Stomach smooth muscle (tissue), 2 donors: ENCODE results near the gene ENOX2.
"Not testable (repeated sequence)": the region's sequence is repeated elsewhere in the genome, so short reads cannot be mapped to it uniquely, and the experiment has no call there.

Source experiments
- H3K27ac ChIP-seq: one replicate; pipeline ENCODE4 v1.7.0; 2013; ENCODE audit warnings: mild to moderate bottlenecking, low read length, inconsistent platforms
- H3K27me3 ChIP-seq, 2 donors: one replicate each; pipeline ENCODE4 v1.7.0; 2013; ENCODE audit warnings: low read length in 2 of 2; ENCODE audit not compliant: insufficient read depth in 2 of 2, control insufficient read depth in 1 of 2
- H3K36me3 ChIP-seq, 2 donors: one replicate each; pipeline ENCODE4 v1.7.0; 2013; ENCODE audit warnings: low read length in 2 of 2; ENCODE audit not compliant: control insufficient read depth in 2 of 2, insufficient read depth in 2 of 2
- H3K4me1 ChIP-seq: one replicate; pipeline ENCODE4 v1.7.0; 2013; ENCODE audit warnings: low read length; ENCODE audit not compliant: control insufficient read depth, insufficient read depth
- H3K4me3 ChIP-seq, 2 donors: one replicate each; pipeline ENCODE4 v1.7.0; 2013; ENCODE audit warnings: low read length in 2 of 2
- H3K9ac ChIP-seq, 2 donors: one replicate each; pipeline ENCODE4 v1.7.0; 2013; ENCODE audit warnings: low read length in 2 of 2, mild to moderate bottlenecking in 1 of 2
- H3K9me3 ChIP-seq, 2 donors: one replicate each; pipeline ENCODE4 v1.7.0; 2013; ENCODE audit warnings: low read length in 2 of 2; ENCODE audit not compliant: control insufficient read depth in 2 of 2
- donor health status: healthy.
- donor health status: Pancreatic carcinoma.

ENOX2 gene

GRCh38 chrX:130902783-130903613, at the start of gene ENOX2:
TSS of gene ENOX2 (minus strand) at chrX:130903209. CDS start at chrX:130703216, 199,993 bp downstream.
- Histone ChIP-seq H3K36me3 (no peaks in the 10 kb centered on the region), H3K9me3 (no peaks in the 10 kb centered on the region), H3K27ac (peak within 1 kb of the TSS; percentile 76), H3K4me1 (no peaks in the 10 kb centered on the region), H3K27me3 (peaks cover 0 to 2% of the 10 kb centered on the region in 2 donors), H3K9ac (peak within 1 kb of the TSS; percentile 84), H3K4me3 (peak within 1 kb of the TSS; percentile 67 to 73)

- no peaks in the 10 kb centered on the region for H3K36me3 ChIP-seq
- H3K27ac ChIP-seq, result no peak overlapping the region
- H3K4me3 ChIP-seq, result no peak overlapping the region
- H3K27me3 ChIP-seq, result peaks cover 0 to 9% of the 10 kb centered on the region in 2 donors
- peaks cover 0 to 7% of the 10 kb centered on the region in 2 donors for H3K9me3 ChIP-seq
- H3K4me1 ChIP-seq, result no peaks in the 10 kb centered on the region
- H3K9ac ChIP-seq, result no peak overlapping the region
Observed at GRCh38 chrX:130952266-130953043, 49.4 kb upstream of the ENOX2 start.

GRCh38 chrX:130944230-130944629, 41.2 kb upstream of the ENOX2 start:
- Histone ChIP-seq H3K4me3 (no peak overlapping the region), H3K27me3 (peaks cover 0 to 2% of the 10 kb centered on the region in 2 donors), H3K36me3 (no peaks in the 10 kb centered on the region), H3K9ac (no peak overlapping the region), H3K27ac (no peak overlapping the region), H3K9me3 (peaks cover 0 to 17% of the 10 kb centered on the region in 2 donors), H3K4me1 (no peaks in the 10 kb centered on the region)

DNA sequence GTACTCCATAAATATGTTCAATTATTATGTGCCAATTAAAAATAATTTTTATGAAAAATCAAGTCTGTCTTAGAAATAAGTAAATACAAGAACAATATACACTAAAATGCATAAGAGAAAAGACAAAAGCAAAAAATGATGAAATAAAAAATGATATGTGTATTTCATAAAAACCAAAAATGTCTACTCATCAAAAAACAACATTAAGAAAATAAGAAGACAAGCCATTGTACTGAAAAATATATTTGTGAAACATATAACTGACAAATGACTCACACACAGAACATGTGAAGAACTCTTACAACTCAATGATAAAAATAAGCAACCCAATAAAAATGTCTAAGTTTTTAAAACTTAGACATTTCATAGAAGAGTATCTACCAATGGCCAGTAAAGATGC, 34.1 kb upstream of the ENOX2 start:
- Histone ChIP-seq H3K9ac (no peak overlapping the region), H3K36me3 (no peaks in the 10 kb centered on the region), H3K4me1 (no peaks in the 10 kb centered on the region), H3K4me3 (no peak overlapping the region), H3K27me3 (no peaks in the 10 kb centered on the region), H3K9me3 (no peaks in the 10 kb centered on the region), H3K27ac (no peak overlapping the region)

- no peaks in the 10 kb centered on the region for H3K27me3 ChIP-seq
- no peak overlapping the region for H3K4me3 ChIP-seq
- H3K9ac ChIP-seq, result no peak overlapping the region
- H3K27ac ChIP-seq, result no peak overlapping the region
- no peaks in the 10 kb centered on the region for H3K36me3 ChIP-seq
- no peaks in the 10 kb centered on the region for H3K4me1 ChIP-seq
- H3K9me3 ChIP-seq, result no peaks in the 10 kb centered on the region
Observed at GRCh38 chrX:130933358-130933757, 30.3 kb upstream of the ENOX2 start.

DNA sequence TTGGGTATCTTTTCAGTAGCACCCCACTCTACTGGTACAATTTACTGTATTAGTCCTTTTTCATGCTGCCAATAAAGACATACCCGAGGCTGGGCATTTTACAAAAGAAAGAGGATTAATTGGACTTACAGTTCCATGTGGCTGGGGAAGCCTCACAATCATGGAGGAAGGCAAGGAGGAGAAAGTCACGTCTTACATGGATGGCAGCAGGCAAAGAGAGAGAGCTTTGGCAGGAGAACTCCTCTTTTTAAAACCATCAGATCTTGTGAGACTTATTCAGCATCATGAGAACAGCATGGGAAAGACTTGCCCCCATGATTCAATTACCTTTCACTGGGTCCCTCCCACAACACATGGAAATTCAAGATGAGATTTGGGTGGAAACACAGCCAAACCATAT, 17.4 kb upstream of the ENOX2 start:
- not testable (repeated sequence) for H3K4me1 ChIP-seq, H3K27ac ChIP-seq, H3K4me3 ChIP-seq, H3K9me3 ChIP-seq, H3K9ac ChIP-seq, H3K36me3 ChIP-seq, H3K27me3 ChIP-seq

DNA sequence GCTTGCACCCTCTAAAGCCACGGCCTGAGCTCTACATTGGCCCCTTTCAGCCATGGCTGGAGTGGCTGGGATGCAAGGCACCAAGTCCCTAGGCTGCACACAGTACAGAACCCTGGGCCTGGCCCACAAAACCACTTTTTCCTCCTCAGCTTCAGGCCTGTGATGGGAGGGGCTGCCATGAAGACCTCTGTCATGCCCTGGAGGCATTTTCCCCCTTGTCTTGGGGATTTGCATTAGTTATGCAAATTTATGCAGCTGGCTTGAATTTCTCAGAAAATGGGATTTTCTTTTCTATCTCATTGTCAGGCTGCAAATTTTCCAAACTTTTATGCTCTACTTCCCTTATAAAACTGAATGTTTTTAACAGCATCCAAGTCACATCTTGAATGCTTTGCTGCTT, 16.7 kb upstream of the ENOX2 start:
- H3K9me3 ChIP-seq, H3K27ac ChIP-seq, H3K9ac ChIP-seq, H3K36me3 ChIP-seq, H3K4me3 ChIP-seq, H3K4me1 ChIP-seq: not testable (repeated sequence)
- peaks cover 0 to 15% of the 10 kb centered on the region in 2 donors for H3K27me3 ChIP-seq

- H3K27me3 ChIP-seq, result peaks cover 0 to 16% of the 10 kb centered on the region in 2 donors
- H3K27ac ChIP-seq, H3K9ac ChIP-seq, H3K9me3 ChIP-seq, H3K4me3 ChIP-seq, H3K36me3 ChIP-seq, H3K4me1 ChIP-seq: not testable (repeated sequence)
Observed at GRCh38 chrX:130918498-130918897, 15.5 kb upstream of the ENOX2 start.

- Histone ChIP-seq H3K36me3 (no peaks in the 10 kb centered on the region), H3K9ac (no peak overlapping the region), H3K27ac (no peak overlapping the region), H3K4me3 (no peak overlapping the region), H3K27me3 (peaks cover 0 to 16% of the 10 kb centered on the region in 2 donors), H3K4me1 (no peaks in the 10 kb centered on the region), H3K9me3 (no peaks in the 10 kb centered on the region)
Observed at GRCh38 chrX:130916636-130917422, 13.8 kb upstream of the ENOX2 start.

DNA sequence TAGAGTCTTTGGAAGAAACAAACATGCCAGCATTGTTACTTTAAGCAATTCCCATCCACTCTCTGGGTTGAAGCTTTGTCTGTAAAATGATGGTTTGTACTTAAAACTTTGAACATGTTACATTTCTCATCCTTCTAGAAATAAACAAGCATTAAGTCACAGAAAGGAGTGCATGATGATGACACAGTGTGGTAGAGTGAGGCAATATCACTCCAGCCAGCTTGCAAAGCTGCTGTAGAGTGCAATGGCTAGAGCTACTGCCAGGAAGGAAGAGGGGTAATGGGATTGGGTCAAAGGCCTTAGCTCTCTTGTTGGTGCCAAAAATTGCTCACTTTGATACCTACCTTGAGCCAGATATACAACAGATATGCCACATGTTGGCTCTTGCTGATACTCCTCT, 12.3 kb upstream of the ENOX2 start:
- no peak overlapping the region for H3K4me3 ChIP-seq
- no peak overlapping the region for H3K9ac ChIP-seq
- no peaks in the 10 kb centered on the region for H3K9me3 ChIP-seq
- peaks cover 0 to 16% of the 10 kb centered on the region in 2 donors for H3K27me3 ChIP-seq
- H3K36me3 ChIP-seq, result no peaks in the 10 kb centered on the region
- H3K27ac ChIP-seq, result no peak overlapping the region
- no peaks in the 10 kb centered on the region for H3K4me1 ChIP-seq
